ENCODE data around the gene ALDH3A1. TPM values are rescaled to one million over a fixed set of nuclear protein-coding genes. Genes with fewer than 3 reads are reported as not detected.

Gene ALDH3A1
- total and polyA plus RNA-seq, 2 of the 4 experiments (the other 2 are of a cell fraction): not detected

- dilution Hi-C loops (cut with HindIII; ENCODE audit: low sequenced_read_pairs, unreplicated experiment) (no loop called here), intact Hi-C loops (cut with micrococcal nuclease) (no loop called here), in situ Hi-C loops (cut with MboI; ENCODE audit: low sequenced_read_pairs) (no loop called here)
- TF ChIP-seq MAFK (IDR thresholded peaks at IDR 0.05; ENCODE audit: low read depth, low read length): no peak
- TF ChIP-seq USF2 (IDR thresholded peaks at IDR 0.05; ENCODE audit: low read depth, low read length): no peak
- no peak for TF ChIP-seq RCOR1 (IDR thresholded peaks at IDR 0.05; ENCODE audit: insufficient replicate concordance, low read length)
- no peak for TF ChIP-seq BHLHE40 (IDR thresholded peaks at IDR 0.05; ENCODE audit: low read depth, low read length)
- no peak for TF ChIP-seq RAD21 (IDR thresholded peaks at IDR 0.05; ENCODE audit: low read length)
- no peak for TF ChIP-seq CEBPB (IDR thresholded peaks at IDR 0.05; ENCODE audit: low read depth, low read length)
- TF ChIP-seq MXI1 (IDR thresholded peaks at IDR 0.05; ENCODE audit: borderline replicate concordance, low read depth, low read length): no peak
- no peak for TF ChIP-seq ELK1 (IDR thresholded peaks at IDR 0.05; ENCODE audit: borderline replicate concordance, low read depth, low read length)
- no peak for TF ChIP-seq CTCF (conservative IDR thresholded peaks at IDR 0.05; ENCODE audit: low read depth, low read length)
- no peak for TF ChIP-seq SMC3 (IDR thresholded peaks at IDR 0.05; ENCODE audit: low read depth, low read length)
- no peak for TF ChIP-seq NFE2L2 (IDR thresholded peaks at IDR 0.05; ENCODE audit: low read depth, low read length)
- no peak overlapping the region for H3K4me3 ChIP-seq (ENCODE audit: insufficient read depth, low read depth, low read length)
- WGBS, 2 experiments (ENCODE audit: extremely low coverage in 2 of 2, insufficient read length in 1 of 2): 39% methylated on average over 5 of the region's 9 CpGs; no CpG with 5 or more reads in 1 of the 2 experiments
- no peak overlapping the region for H4K5ac ChIP-seq (ENCODE audit: low read depth, low read length)
- ChIA-PET POLR2A (ENCODE audit: unreplicated experiment) (no interaction called here), CTCF (no interaction called here)
- no peak overlapping the region for H2BK15ac ChIP-seq (ENCODE audit: low read depth, low read length)
- no peaks in the 10 kb centered on the region for H3K9me3 ChIP-seq (ENCODE audit: control insufficient read depth, insufficient read depth, low read length)
- no peak overlapping the region for H3K9ac ChIP-seq (ENCODE audit: low read depth, low read length)
- no peak overlapping the region for H3K56ac ChIP-seq (ENCODE audit: extremely low read depth, insufficient read depth, low read length)
- no peak overlapping the region for H2BK20ac ChIP-seq (ENCODE audit: low read depth, low read length)
- no peaks in the 10 kb centered on the region for H3K36me3 ChIP-seq (ENCODE audit: control insufficient read depth, insufficient read depth, low read length)
- no peak overlapping the region for H3K4me2 ChIP-seq (ENCODE audit: low read depth, low read length)
- H3K14ac ChIP-seq (replicated peaks; ENCODE audit: low read depth, low read length): no peak overlapping the region
- H2AK5ac ChIP-seq (ENCODE audit: low read depth, low read length): no peak overlapping the region
- no peaks in the 10 kb centered on the region for H3K79me1 ChIP-seq (ENCODE audit: low read depth in 1 of 2, low read length in 2 of 2)
- H2BK5ac ChIP-seq (ENCODE audit: low read depth, low read length, poor library complexity, severe bottlenecking): no peak overlapping the region
- H2AFZ ChIP-seq (replicated peaks; ENCODE audit: low read length, poor library complexity): no peak overlapping the region
- no peak overlapping the region for H2BK120ac ChIP-seq (ENCODE audit: low read depth, low read length)
- H3K18ac ChIP-seq (ENCODE audit: low read depth, low read length): no peak overlapping the region
- no peak overlapping the region for H4K91ac ChIP-seq (ENCODE audit: insufficient read depth, low read depth, low read length)
- H3K27ac ChIP-seq (ENCODE audit: insufficient read depth, low read length): no peak overlapping the region
- H3K27me3 ChIP-seq (ENCODE audit: control insufficient read depth, insufficient read depth, low read length): peaks cover 30% of the 10 kb centered on the region; the same call in 1 of the 2 replicates
- no peaks in the 10 kb centered on the region for H3K9me1 ChIP-seq (ENCODE audit: insufficient read depth, low read length)
- no peak overlapping the region for H3K23ac ChIP-seq (ENCODE audit: low read depth, low read length)
- DNase-seq (no peak), ATAC-seq (ENCODE audit: low read depth) (no peak)
- no peak overlapping the region for H2AK9ac ChIP-seq (replicated peaks; ENCODE audit: low read depth, low read length, poor library complexity)
- no peaks in the 10 kb centered on the region for H4K20me1 ChIP-seq (ENCODE audit: insufficient read depth, low read length)
- no peak overlapping the region for H4K8ac ChIP-seq (ENCODE audit: low read depth in 2 of 2, low read length in 2 of 2)
- H3K4me1 ChIP-seq (ENCODE audit: control insufficient read depth, insufficient read depth, low read length): no peaks in the 10 kb centered on the region
- no TSS peak for BruUV-seq (replicated peaks)
- H3K4ac ChIP-seq (ENCODE audit: low read depth, low read length): no peak overlapping the region
Observed at GRCh38 chr17:19720631-19721426, 27.3 kb downstream of the ALDH3A1 start.
